NB4 (cell line): Measurements from ENCODE around the gene CHODL.

ENCODE experiments used
- DNase-seq: peaks from one replicate; pipeline ENCODE4 v3.0.0; 2010; ENCODE audit warnings: low read depth
- H3K4me3 ChIP-seq: one replicate; pipeline ENCODE4 v1.5.1; 2011; ENCODE audit warnings: mild to moderate bottlenecking, low read depth, low read length, moderate library complexity
- MYC ChIP-seq: IDR thresholded peaks from 2 replicates; pipeline ENCODE4 v1.6.1; 2011; ENCODE audit warnings: low read depth, low read length
- POLR2A ChIP-seq: IDR thresholded peaks from 2 replicates; pipeline ENCODE4 v1.6.1; 2011; ENCODE audit warnings: mild to moderate bottlenecking; ENCODE audit not compliant: insufficient read length; ENCODE audit errors: extremely low read depth
- TF ChIP-seq, protein P1 (sequence below): IDR thresholded peaks from 2 replicates; pipeline ENCODE4 v1.6.1; 2011; ENCODE audit warnings: low read depth, low read length
- TF ChIP-seq, protein P2 (sequence below): IDR thresholded peaks from one replicate; pipeline ENCODE4 v1.5.1; 2012; ENCODE audit warnings: low read depth, low read length

Gene CHODL, protein sequence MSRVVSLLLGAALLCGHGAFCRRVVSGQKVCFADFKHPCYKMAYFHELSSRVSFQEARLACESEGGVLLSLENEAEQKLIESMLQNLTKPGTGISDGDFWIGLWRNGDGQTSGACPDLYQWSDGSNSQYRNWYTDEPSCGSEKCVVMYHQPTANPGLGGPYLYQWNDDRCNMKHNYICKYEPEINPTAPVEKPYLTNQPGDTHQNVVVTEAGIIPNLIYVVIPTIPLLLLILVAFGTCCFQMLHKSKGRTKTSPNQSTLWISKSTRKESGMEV

DNA sequence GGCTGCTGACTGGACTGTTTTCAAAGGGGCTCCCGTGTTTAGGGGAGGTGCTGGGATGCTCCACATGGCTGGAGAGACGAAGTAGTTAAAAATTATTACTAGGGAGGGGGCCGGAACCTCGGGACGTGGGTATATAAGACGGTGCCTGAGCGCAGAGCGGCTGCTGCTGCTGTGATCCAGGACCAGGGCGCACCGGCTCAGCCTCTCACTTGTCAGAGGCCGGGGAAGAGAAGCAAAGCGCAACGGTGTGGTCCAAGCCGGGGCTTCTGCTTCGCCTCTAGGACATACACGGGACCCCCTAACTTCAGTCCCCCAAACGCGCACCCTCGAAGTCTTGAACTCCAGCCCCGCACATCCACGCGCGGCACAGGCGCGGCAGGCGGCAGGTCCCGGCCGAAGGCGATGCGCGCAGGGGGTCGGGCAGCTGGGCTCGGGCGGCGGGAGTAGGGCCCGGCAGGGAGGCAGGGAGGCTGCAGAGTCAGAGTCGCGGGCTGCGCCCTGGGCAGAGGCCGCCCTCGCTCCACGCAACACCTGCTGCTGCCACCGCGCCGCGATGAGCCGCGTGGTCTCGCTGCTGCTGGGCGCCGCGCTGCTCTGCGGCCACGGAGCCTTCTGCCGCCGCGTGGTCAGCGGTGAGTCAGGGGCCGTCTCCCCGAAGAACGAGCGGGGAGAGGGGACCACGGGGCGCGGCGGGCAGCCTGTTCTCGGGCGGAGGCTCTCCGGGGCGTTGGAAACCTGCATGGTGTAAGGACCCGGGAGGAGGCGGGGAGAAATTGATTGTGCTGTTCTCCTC is at the start of gene CHODL:
CHODL (plus strand) TSS at position 163 of the 793 bp plus-strand sequence; CDS start at position 554, 391 bp downstream.
- no peak within 1 kb of the TSS for H3K4me3 ChIP-seq
- TF ChIP-seq POLR2A (no peak), MYC (no peak)
- TF ChIP-seq, protein P1, sequence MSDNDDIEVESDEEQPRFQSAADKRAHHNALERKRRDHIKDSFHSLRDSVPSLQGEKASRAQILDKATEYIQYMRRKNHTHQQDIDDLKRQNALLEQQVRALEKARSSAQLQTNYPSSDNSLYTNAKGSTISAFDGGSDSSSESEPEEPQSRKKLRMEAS, result no peak
- TF ChIP-seq, protein P2, sequence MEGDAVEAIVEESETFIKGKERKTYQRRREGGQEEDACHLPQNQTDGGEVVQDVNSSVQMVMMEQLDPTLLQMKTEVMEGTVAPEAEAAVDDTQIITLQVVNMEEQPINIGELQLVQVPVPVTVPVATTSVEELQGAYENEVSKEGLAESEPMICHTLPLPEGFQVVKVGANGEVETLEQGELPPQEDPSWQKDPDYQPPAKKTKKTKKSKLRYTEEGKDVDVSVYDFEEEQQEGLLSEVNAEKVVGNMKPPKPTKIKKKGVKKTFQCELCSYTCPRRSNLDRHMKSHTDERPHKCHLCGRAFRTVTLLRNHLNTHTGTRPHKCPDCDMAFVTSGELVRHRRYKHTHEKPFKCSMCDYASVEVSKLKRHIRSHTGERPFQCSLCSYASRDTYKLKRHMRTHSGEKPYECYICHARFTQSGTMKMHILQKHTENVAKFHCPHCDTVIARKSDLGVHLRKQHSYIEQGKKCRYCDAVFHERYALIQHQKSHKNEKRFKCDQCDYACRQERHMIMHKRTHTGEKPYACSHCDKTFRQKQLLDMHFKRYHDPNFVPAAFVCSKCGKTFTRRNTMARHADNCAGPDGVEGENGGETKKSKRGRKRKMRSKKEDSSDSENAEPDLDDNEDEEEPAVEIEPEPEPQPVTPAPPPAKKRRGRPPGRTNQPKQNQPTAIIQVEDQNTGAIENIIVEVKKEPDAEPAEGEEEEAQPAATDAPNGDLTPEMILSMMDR, result no peak
- no peak for DNase-seq

DNA sequence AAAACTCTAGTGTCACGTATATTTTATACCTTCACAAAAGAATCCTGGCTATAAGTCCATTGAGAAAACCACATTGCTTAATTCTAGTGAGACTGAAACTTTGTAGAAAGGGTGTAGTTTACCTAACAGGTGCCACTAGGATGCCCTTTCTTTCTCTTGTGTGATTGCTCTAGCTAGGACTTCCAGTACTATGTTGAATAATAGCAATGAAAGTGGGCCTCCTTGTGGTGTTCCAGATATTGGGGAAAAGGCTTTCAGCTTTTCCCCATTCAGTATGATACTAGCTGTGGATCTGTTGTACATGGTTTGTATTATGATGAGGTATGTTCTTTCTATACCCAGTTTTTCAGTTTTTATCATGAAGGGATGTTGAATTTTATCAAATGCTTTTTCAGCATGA is 39.7 kb upstream of the CHODL start:
- TF ChIP-seq, protein P1, result no peak
- TF ChIP-seq POLR2A, result no peak
- TF ChIP-seq, protein P2, result no peak
- TF ChIP-seq MYC, result no peak
- no peak overlapping the region for H3K4me3 ChIP-seq
- peak; percentile 0 for DNase-seq

DNA sequence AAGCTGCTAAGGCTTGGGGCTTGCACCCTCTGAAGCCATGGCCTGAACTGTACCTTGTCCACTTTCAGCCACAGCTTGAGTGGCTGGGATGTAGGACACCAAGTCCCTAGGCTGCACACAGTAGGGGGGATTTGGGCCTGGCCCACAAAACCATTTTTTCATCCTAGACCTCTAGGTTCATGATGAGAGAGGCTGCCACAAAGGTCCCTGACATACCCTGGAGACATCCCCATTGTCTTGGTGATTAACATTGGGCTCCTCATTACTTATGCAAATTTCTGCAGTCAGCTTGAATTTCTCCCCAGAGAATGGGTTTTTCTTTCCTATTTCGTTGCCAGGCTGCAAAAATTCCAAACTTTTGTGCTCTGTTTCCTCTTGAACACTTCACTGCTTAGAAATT is 26.3 kb upstream of the CHODL start:
- no peak for DNase-seq
- H3K4me3 ChIP-seq, result no peak overlapping the region
- TF ChIP-seq, protein P1, result no peak
- no peak for TF ChIP-seq POLR2A
- no peak for TF ChIP-seq MYC
- TF ChIP-seq, protein P2, result no peak

DNA sequence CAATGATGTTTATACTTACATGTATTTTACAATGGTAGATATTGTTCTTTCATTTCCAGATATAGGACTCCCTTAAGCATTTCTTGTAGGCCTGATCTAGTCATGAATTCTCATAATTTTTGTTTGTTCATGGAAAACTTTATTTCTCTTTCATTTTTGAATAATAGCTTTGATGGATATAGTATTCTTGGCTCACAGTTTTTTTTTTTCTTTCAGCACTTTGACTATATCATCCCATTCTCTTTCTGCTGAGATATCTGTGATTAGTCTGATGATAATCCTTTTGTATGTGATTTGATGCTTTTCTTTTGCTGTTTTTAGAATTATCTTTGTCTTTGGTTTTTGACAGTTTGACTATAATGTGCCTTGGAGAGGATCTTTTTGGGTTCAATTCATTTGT is 24.1 kb upstream of the CHODL start:
- TF ChIP-seq, protein P1, result no peak
- no peak overlapping the region for H3K4me3 ChIP-seq
- no peak for DNase-seq

DNA sequence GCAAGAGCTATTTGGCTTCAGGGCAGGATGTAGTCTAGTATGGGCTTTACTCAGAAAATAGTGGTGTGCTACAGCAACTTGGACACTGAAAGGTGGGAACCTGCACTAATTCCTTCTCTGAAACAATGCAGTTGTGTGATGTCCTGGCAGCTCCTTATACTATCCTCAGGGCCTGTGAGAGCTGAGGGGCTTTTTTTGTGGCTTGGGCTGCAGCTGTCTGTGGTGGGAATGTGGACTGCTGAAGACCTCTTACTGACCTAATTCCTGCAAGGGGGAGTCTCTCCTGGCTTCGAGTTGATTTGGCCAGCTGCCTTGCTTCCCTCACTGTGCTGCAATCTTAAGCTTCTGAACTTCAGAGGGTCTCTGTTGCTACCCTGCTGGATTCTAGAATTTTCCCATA is 22.3 kb upstream of the CHODL start:
- no peak for DNase-seq
- no peak overlapping the region for H3K4me3 ChIP-seq
- no peak for TF ChIP-seq MYC
- TF ChIP-seq, protein P2, result no peak
- TF ChIP-seq POLR2A, result no peak
- TF ChIP-seq, protein P1, result no peak

DNA sequence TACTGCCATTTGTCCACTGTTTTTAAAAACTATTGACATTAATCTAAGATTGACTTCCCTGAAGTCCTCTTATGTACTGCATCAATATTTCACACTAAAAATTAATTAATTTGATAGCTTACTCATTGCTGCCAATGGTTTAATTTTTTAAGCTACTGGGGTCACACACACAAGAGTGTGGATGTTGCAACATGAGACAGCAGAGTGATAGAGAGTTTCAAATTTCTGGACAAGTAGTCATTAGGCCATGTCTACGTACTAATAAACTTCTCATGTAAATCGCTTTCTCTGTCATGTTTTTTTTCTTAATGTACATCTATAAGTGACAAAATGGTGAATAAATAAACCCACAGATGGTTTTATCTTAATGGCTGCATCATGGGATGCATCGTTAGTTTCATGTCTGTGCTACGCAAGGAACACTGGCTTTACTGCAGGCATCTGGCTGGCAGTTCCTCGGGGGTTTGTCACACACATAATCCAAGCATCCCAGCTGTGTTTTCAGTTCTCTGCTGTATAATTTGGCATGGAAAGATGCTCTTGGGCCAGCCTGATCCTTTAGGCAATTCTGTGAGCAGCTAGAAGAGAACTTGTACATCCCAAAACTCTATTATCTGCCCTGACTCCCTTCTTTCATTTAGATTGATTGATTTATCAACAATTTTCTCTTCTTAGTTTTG is 16.4 kb upstream of the CHODL start:
- DNase-seq, result no peak
- H3K4me3 ChIP-seq, result no peak overlapping the region
- TF ChIP-seq, protein P1, result no peak
- TF ChIP-seq MYC, result no peak
- TF ChIP-seq, protein P2, result no peak
- TF ChIP-seq POLR2A, result no peak
